CD4-positive, CD25-positive, alpha-beta regulatory T cell (primary cell): ENCODE measurements around the gene KTN1. TPM values are rescaled to one million over a fixed set of nuclear protein-coding genes. Genes with fewer than 3 reads are reported as not detected.

Source experiments
- ATAC-seq, 2 donors: fragments of 150-1000 bp; cut with Tn5 transposase; one replicate each; pipeline ENCODE4 v1.10.0; 2021; ENCODE audit warnings: low read depth in 2 of 2, moderate number of reproducible peaks in 2 of 2, moderate library complexity in 1 of 2
- DNase-seq, 3 donors: peaks; one replicate each; pipeline versions ENCODE4 v3.0.0 to v3.0.0-alpha.2; 2012 to 2022; ENCODE audit warnings: mixed read lengths in 1 of 3
- H3K27ac ChIP-seq: one replicate; pipeline ENCODE4 v1.7.0; 2013; ENCODE audit warnings: mild to moderate bottlenecking, low read length; ENCODE audit not compliant: insufficient read depth, poor library complexity, severe bottlenecking
- H3K27me3 ChIP-seq: one replicate; pipeline ENCODE4 v1.7.0; 2013; ENCODE audit warnings: low read length; ENCODE audit not compliant: control insufficient read depth, insufficient read depth
- H3K36me3 ChIP-seq: one replicate; pipeline ENCODE4 v1.7.0; 2013; ENCODE audit warnings: mild to moderate bottlenecking, low read length, moderate library complexity; ENCODE audit not compliant: control insufficient read depth, insufficient read depth
- H3K4me1 ChIP-seq: 2 replicates; pipeline ENCODE4 v1.7.0; 2013; ENCODE audit warnings: mild to moderate bottlenecking, low read length; ENCODE audit not compliant: insufficient read depth, control insufficient read depth, poor library complexity, severe bottlenecking
- H3K4me3 ChIP-seq: one replicate; pipeline ENCODE4 v1.7.0; 2013; ENCODE audit warnings: low read depth, mild to moderate bottlenecking, low read length, moderate library complexity
- H3K9me3 ChIP-seq, 2 experiments: 1 replicate in 1 of 2; 2 replicates in 1 of 2; pipeline ENCODE4 v1.7.0; 2013; ENCODE audit warnings: low read length in 2 of 2, mild to moderate bottlenecking in 1 of 2, moderate library complexity in 1 of 2; ENCODE audit not compliant: control insufficient read depth in 2 of 2
- H3K27ac Mint-ChIP-seq, 3 donors: one replicate each; pipeline ENCODE4 v1.8.0; 2020 to 2022; ENCODE audit warnings: mild to moderate bottlenecking in 3 of 3, mixed read lengths in 3 of 3, moderate library complexity in 2 of 3
- H3K27me3 Mint-ChIP-seq: one replicate; pipeline ENCODE4 v1.8.0; 2022; ENCODE audit warnings: mild to moderate bottlenecking, mixed read lengths
- H3K36me3 Mint-ChIP-seq: one replicate; pipeline ENCODE4 v1.8.0; 2020; ENCODE audit warnings: mixed read lengths
- H3K4me1 Mint-ChIP-seq, 4 donors: one replicate each; pipeline ENCODE4 v1.8.0; 2020 to 2022; ENCODE audit warnings: mixed read lengths in 4 of 4, mild to moderate bottlenecking in 1 of 4
- H3K4me3 Mint-ChIP-seq, 4 donors: one replicate each; pipeline ENCODE4 v1.8.0; 2020 to 2022; ENCODE audit warnings: mild to moderate bottlenecking in 4 of 4, mixed read lengths in 4 of 4, moderate library complexity in 3 of 4
- H3K9me3 Mint-ChIP-seq, 7 donors: one replicate each; pipeline ENCODE4 v1.8.0; 2020 to 2022; ENCODE audit warnings: mixed read lengths in 7 of 7, mild to moderate bottlenecking in 3 of 7, moderate library complexity in 2 of 7
- polyA plus RNA-seq, 4 donors: library from polyadenylated mRNA; unstranded; fragments of 300-500 nt; fragmentation: Illumina TruSeq; gene quantifications; one replicate each; pipeline ENCODE4 v1.2.3, GENCODE V29; 2021
- total RNA-seq: library from RNA; stranded (reverse); gene quantifications from one replicate; pipeline ENCODE4 v1.2.3, GENCODE V29; 2022

KTN1 gene
- total and polyA plus RNA-seq, 5 donors from 2014 or later: 6.9 to 86.5 (median 19.0) TPM

GRCh38 chr14:55620277-55620676 is 40.3 kb downstream of the KTN1 start:
- H3K9me3 ChIP-seq: peaks cover 6 to 16% of the 10 kb centered on the region in 2 experiments
- no peaks in the 10 kb centered on the region for H3K27me3 ChIP-seq
- ATAC-seq (no peak), DNase-seq (no peak)
- Mint-ChIP-seq H3K27ac (no peak overlapping the region), H3K27me3 (no peaks in the 10 kb centered on the region), H3K36me3 (peaks cover 79% of the 10 kb centered on the region), H3K9me3 (peaks cover 0 to 17% (median 3%) of the 10 kb centered on the region in 7 donors), H3K4me3 (no peak overlapping the region), H3K4me1 (peaks cover 5 to 23% (median 8%) of the 10 kb centered on the region in 4 donors)
- H3K36me3 ChIP-seq: peaks cover 82% of the 10 kb centered on the region
- H3K27ac ChIP-seq: no peak overlapping the region
- H3K4me1 ChIP-seq: no peaks in the 10 kb centered on the region
- no peak overlapping the region for H3K4me3 ChIP-seq

- Histone ChIP-seq H3K9me3 (peaks cover 6 to 16% of the 10 kb centered on the region in 2 experiments), H3K27me3 (no peaks in the 10 kb centered on the region), H3K4me3 (no peak overlapping the region), H3K27ac (no peak overlapping the region), H3K4me1 (no peaks in the 10 kb centered on the region), H3K36me3 (peaks cover 76% of the 10 kb centered on the region)
- H3K27ac Mint-ChIP-seq: peak overlapping the region in 1 of 3 donors; percentile 60
- no peaks in the 10 kb centered on the region for H3K27me3 Mint-ChIP-seq
- DNase-seq: no peak
- ATAC-seq: no peak
- H3K4me3 Mint-ChIP-seq: no peak overlapping the region
- peaks cover 0 to 17% (median 3%) of the 10 kb centered on the region in 7 donors for H3K9me3 Mint-ChIP-seq
- H3K36me3 Mint-ChIP-seq: peaks cover 75% of the 10 kb centered on the region
- peaks cover 5 to 23% (median 10%) of the 10 kb centered on the region in 4 donors for H3K4me1 Mint-ChIP-seq
These were observed 41.0 kb downstream of the KTN1 start for GRCh38 chr14:55620981-55621380.

GRCh38 chr14:55621391-55621790 is 41.4 kb downstream of the KTN1 start:
- Mint-ChIP-seq H3K4me3 (no peak overlapping the region), H3K27me3 (no peaks in the 10 kb centered on the region), H3K36me3 (peaks cover 74% of the 10 kb centered on the region), H3K9me3 (peaks cover 0 to 17% (median 3%) of the 10 kb centered on the region in 7 donors), H3K27ac (peak overlapping the region in 1 of 3 donors; percentile 60), H3K4me1 (peaks cover 5 to 19% (median 10%) of the 10 kb centered on the region in 4 donors)
- Histone ChIP-seq H3K4me3 (no peak overlapping the region), H3K27ac (no peak overlapping the region), H3K36me3 (peaks cover 72% of the 10 kb centered on the region), H3K27me3 (no peaks in the 10 kb centered on the region), H3K4me1 (no peaks in the 10 kb centered on the region), H3K9me3 (peaks cover 6 to 16% of the 10 kb centered on the region in 2 experiments)
- ATAC-seq: no peak
- DNase-seq: no peak

GRCh38 chr14:55624913-55625312 is 44.9 kb downstream of the KTN1 start:
- Histone ChIP-seq H3K36me3 (peaks cover 64% of the 10 kb centered on the region), H3K4me3 (no peak overlapping the region)
- H3K27me3 Mint-ChIP-seq: no peaks in the 10 kb centered on the region

GRCh38 chr14:55625481-55625880 is 45.5 kb downstream of the KTN1 start:
- ATAC-seq (no peak), DNase-seq (no peak)
- H3K27me3 ChIP-seq: no peaks in the 10 kb centered on the region
- H3K4me1 Mint-ChIP-seq: peaks cover 7 to 24% (median 11%) of the 10 kb centered on the region in 4 donors
- peaks cover 63% of the 10 kb centered on the region for H3K36me3 Mint-ChIP-seq
- peaks cover 0 to 8% (median 2%) of the 10 kb centered on the region in 7 donors for H3K9me3 Mint-ChIP-seq
- peaks cover 64% of the 10 kb centered on the region for H3K36me3 ChIP-seq
- H3K27me3 Mint-ChIP-seq: no peaks in the 10 kb centered on the region
- H3K9me3 ChIP-seq: peaks cover 0 to 3% of the 10 kb centered on the region in 2 experiments
- H3K27ac Mint-ChIP-seq: no peak overlapping the region
- H3K4me1 ChIP-seq: no peaks in the 10 kb centered on the region
- H3K27ac ChIP-seq: no peak overlapping the region
- no peak overlapping the region for H3K4me3 Mint-ChIP-seq
- H3K4me3 ChIP-seq: no peak overlapping the region

More at GRCh38 chr14:55624913-55625312, 44.9 kb downstream of the KTN1 start:
- Histone ChIP-seq H3K27ac (no peak overlapping the region), H3K9me3 (peaks cover 3 to 9% of the 10 kb centered on the region in 2 experiments), H3K27me3 (no peaks in the 10 kb centered on the region), H3K4me1 (no peaks in the 10 kb centered on the region)
- ATAC-seq (no peak), DNase-seq (no peak)
- Mint-ChIP-seq H3K9me3 (peaks cover 0 to 8% (median 2%) of the 10 kb centered on the region in 7 donors), H3K36me3 (peaks cover 61% of the 10 kb centered on the region), H3K27ac (peak overlapping the region in 1 of 3 donors; percentile 16), H3K4me1 (peaks cover 1 to 22% (median 11%) of the 10 kb centered on the region in 4 donors), H3K4me3 (no peak overlapping the region)

GRCh38 chr14:55626131-55626530 is 46.1 kb downstream of the KTN1 start:
- Mint-ChIP-seq H3K27me3 (no peaks in the 10 kb centered on the region), H3K27ac (peak overlapping the region in 2 of 3 donors; percentile 1 to 60), H3K4me3 (no peak overlapping the region), H3K36me3 (peaks cover 60% of the 10 kb centered on the region), H3K4me1 (peaks cover 7 to 24% (median 11%) of the 10 kb centered on the region in 4 donors), H3K9me3 (peaks cover 0 to 4% (median 0%) of the 10 kb centered on the region in 7 donors)
- H3K27ac ChIP-seq: no peak overlapping the region
- H3K27me3 ChIP-seq: no peaks in the 10 kb centered on the region
- no peaks in the 10 kb centered on the region for H3K4me1 ChIP-seq
- H3K36me3 ChIP-seq: peaks cover 64% of the 10 kb centered on the region
- DNase-seq: no peak
- H3K4me3 ChIP-seq: no peak overlapping the region
- ATAC-seq: no peak
- H3K9me3 ChIP-seq: no peaks in the 10 kb centered on the region

- Mint-ChIP-seq H3K27ac (no peak overlapping the region), H3K4me1 (peaks cover 0 to 22% (median 9%) of the 10 kb centered on the region in 4 donors), H3K36me3 (peaks cover 50% of the 10 kb centered on the region), H3K9me3 (no peaks in the 10 kb centered on the region), H3K27me3 (no peaks in the 10 kb centered on the region), H3K4me3 (no peak overlapping the region)
- peaks cover 59% of the 10 kb centered on the region for H3K36me3 ChIP-seq
- H3K4me3 ChIP-seq: no peak overlapping the region
- H3K27ac ChIP-seq: no peak overlapping the region
- no peak for ATAC-seq
- no peak for DNase-seq
- H3K27me3 ChIP-seq: no peaks in the 10 kb centered on the region
- no peaks in the 10 kb centered on the region for H3K4me1 ChIP-seq
- H3K9me3 ChIP-seq: no peaks in the 10 kb centered on the region
These were observed 48.4 kb downstream of the KTN1 start for GRCh38 chr14:55628426-55628825.

GRCh38 chr14:55638665-55639064 is 58.7 kb downstream of the KTN1 start:
- no peak overlapping the region for H3K27ac ChIP-seq
- H3K36me3 Mint-ChIP-seq: peaks cover 43% of the 10 kb centered on the region
- DNase-seq: no peak
- H3K9me3 Mint-ChIP-seq: no peaks in the 10 kb centered on the region
- H3K4me1 ChIP-seq: no peaks in the 10 kb centered on the region
- no peak for ATAC-seq
- no peaks in the 10 kb centered on the region for H3K9me3 ChIP-seq
- H3K27me3 Mint-ChIP-seq: no peaks in the 10 kb centered on the region
- H3K27ac Mint-ChIP-seq: no peak overlapping the region
- no peaks in the 10 kb centered on the region for H3K27me3 ChIP-seq
- H3K4me3 ChIP-seq: no peak overlapping the region
- H3K36me3 ChIP-seq: peaks cover 80% of the 10 kb centered on the region
- H3K4me3 Mint-ChIP-seq: no peak overlapping the region
- H3K4me1 Mint-ChIP-seq: peaks cover 0 to 12% (median under 1%) of the 10 kb centered on the region in 4 donors
